Muscle layer of duodenum (tissue), 2 donors: ENCODE measurements around the gene PHF13.
A peak's percentile ranks its signal among the peaks of the same experiment; 100 is the strongest.

Experiments used
- H3K27ac ChIP-seq: one replicate; pipeline ENCODE4 v1.7.0; 2013; ENCODE audit warnings: mild to moderate bottlenecking, low read length
- H3K27me3 ChIP-seq: one replicate; pipeline ENCODE4 v1.7.0; 2013; ENCODE audit warnings: low read depth, mild to moderate bottlenecking, control low read depth, low read length
- H3K36me3 ChIP-seq, 2 donors: one replicate each; pipeline ENCODE4 v1.7.0; 2013; ENCODE audit warnings: low read length in 2 of 2, control low read depth in 1 of 2, mild to moderate bottlenecking in 1 of 2; ENCODE audit not compliant: insufficient read depth in 2 of 2, control insufficient read depth in 1 of 2
- H3K4me1 ChIP-seq, 2 donors: one replicate each; pipeline ENCODE4 v1.7.0; 2013; ENCODE audit warnings: low read length in 2 of 2, mild to moderate bottlenecking in 2 of 2, control low read depth in 1 of 2, moderate library complexity in 1 of 2; ENCODE audit not compliant: insufficient read depth in 2 of 2, control insufficient read depth in 1 of 2
- H3K4me3 ChIP-seq, 2 donors: one replicate each; pipeline ENCODE4 v1.7.0; 2013; ENCODE audit warnings: low read length in 2 of 2, low read depth in 1 of 2, mild to moderate bottlenecking in 1 of 2
- H3K9me3 ChIP-seq, 2 donors: one replicate each; pipeline ENCODE4 v1.7.0; 2013; ENCODE audit warnings: low read length in 2 of 2, control low read depth in 1 of 2, mild to moderate bottlenecking in 1 of 2; ENCODE audit not compliant: control insufficient read depth in 1 of 2
- donor health status: healthy.

The PHF13 gene

DNA sequence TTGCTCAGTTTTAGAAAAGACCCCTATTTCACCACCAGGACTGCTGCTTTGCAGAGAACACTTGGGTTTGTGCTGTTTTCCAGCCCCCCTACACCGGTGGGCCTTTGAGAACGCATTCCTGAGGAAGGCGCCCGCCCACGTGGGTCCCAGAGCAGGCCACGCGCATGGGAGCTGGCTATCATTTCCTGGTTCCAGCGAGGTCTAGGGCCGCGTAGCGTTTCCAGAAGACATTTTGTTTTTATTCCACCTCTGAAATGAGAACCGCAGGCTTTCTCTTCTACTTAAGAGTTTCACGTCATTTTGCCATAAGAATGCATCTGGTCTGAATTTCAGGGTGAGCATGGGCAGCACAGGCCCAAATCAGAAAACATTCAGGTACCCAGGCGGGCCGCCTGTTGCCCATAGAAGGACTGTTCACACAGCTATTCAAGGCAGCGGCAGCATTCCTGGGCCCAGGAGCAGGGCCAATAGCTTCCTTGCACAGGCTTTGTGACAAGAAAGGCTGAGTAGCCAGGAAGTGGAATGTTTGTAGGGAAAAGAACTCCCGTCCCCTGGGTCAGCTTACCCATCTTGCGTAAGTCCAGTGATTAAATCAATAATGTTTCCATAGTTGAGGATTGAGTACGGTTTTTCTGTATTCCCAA, 9.5 kb upstream of the PHF13 start:
- H3K4me1 ChIP-seq, result peaks cover 11 to 31% of the 10 kb centered on the region in 2 donors

DNA sequence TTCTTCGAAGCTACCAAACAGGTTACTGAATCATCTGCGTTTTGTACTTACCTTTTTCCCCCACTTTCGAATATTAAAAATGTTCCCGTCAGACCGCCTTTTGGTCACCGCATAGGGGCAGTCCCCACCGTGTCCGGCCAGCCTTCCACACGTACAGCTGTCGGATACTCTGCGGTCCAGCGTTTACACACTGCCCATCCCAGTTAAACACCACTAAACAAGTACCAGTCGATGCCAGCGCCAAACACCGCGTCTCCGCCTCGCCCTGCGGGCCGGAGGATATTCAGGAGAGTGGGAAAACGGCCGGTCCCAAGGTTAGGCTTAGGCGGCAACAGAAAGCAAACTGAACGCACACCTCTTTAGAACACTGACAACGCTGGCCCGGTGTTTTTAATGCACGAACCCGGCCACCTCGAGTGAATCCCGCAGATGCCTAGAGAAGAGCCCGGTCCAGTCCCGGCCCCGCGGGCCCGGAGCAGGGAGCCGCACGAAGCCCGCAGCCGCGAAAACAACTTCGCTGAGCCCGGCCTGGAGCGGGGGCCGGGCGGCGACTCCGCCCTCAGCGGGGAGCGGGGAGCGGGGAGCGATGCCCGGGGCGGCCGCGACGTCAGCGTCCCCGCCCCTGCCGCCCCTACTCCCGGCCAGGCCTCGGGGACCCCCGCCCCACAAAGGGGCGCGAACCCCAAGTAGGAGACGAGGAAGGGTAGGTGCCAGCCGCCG, 730 bp upstream of the PHF13 start:
- peaks cover 0 to 3% of the 10 kb centered on the region in 2 donors for H3K36me3 ChIP-seq
- peak overlapping the region; percentile 81 to 82 for H3K4me3 ChIP-seq
- H3K27ac ChIP-seq, result peak overlapping the region; percentile 91
- peaks cover 4 to 25% of the 10 kb centered on the region in 2 donors for H3K4me1 ChIP-seq
- H3K27me3 ChIP-seq, result no peaks in the 10 kb centered on the region
- H3K9me3 ChIP-seq, result no peaks in the 10 kb centered on the region

More for the DNA sequence above, 9.5 kb upstream of the PHF13 start:
- Histone ChIP-seq H3K27ac (peak overlapping the region; percentile 99), H3K9me3 (no peaks in the 10 kb centered on the region), H3K27me3 (no peaks in the 10 kb centered on the region), H3K36me3 (peaks cover 0 to 32% of the 10 kb centered on the region in 2 donors), H3K4me3 (peak overlapping the region; percentile 67 to 99)

DNA sequence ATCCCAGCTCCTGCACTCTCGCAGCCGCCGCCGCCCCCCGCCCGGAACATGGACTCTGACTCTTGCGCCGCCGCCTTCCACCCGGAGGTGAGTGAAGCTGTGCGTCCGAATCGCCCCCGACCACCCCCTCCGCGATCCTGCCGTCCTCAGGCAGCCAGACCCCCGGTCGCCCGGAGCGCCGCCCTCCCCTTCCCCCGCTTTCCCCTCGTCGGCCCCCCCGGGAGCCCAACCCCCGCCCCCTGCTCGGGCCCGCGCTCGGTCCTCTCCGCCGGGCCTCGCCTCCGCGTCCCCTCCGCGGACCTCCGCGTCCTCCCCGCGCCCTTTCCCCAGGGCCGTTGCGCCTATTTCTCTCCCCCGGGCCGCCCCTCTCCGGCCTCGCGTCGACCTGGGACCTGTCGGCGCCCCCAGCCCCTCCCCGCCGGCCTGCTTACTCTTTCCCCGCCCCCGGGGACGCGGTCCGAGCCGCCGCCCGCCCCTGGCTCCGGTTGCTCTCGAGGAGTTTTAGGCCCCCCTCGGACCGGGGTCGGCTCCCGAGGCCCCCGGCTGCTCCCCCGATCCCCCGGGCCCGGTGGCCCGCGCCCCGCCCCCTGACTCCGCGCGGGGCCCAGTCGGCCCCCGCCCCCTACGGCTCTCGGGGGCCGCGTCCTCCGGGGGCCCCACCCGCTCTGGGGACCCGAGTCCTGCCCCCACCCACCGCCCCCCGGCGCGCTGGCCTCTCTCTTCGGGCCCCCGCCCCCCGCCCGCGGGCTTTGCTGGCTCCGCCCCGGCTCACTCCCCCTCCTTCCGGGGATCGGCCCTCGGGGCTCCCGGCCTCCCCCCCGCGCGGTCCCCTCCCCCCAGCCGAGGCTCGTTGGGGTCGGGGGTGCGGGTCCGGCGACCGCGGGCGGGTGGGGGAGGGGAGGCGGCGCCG, 743 bp downstream of the PHF13 start:
- peaks cover 4 to 25% of the 10 kb centered on the region in 2 donors for H3K4me1 ChIP-seq
- H3K4me3 ChIP-seq, result peak overlapping the region; percentile 37 to 87
- no peaks in the 10 kb centered on the region for H3K9me3 ChIP-seq
- no peaks in the 10 kb centered on the region for H3K27me3 ChIP-seq
- peaks cover 0 to 3% of the 10 kb centered on the region in 2 donors for H3K36me3 ChIP-seq
- H3K27ac ChIP-seq, result no peak overlapping the region

DNA sequence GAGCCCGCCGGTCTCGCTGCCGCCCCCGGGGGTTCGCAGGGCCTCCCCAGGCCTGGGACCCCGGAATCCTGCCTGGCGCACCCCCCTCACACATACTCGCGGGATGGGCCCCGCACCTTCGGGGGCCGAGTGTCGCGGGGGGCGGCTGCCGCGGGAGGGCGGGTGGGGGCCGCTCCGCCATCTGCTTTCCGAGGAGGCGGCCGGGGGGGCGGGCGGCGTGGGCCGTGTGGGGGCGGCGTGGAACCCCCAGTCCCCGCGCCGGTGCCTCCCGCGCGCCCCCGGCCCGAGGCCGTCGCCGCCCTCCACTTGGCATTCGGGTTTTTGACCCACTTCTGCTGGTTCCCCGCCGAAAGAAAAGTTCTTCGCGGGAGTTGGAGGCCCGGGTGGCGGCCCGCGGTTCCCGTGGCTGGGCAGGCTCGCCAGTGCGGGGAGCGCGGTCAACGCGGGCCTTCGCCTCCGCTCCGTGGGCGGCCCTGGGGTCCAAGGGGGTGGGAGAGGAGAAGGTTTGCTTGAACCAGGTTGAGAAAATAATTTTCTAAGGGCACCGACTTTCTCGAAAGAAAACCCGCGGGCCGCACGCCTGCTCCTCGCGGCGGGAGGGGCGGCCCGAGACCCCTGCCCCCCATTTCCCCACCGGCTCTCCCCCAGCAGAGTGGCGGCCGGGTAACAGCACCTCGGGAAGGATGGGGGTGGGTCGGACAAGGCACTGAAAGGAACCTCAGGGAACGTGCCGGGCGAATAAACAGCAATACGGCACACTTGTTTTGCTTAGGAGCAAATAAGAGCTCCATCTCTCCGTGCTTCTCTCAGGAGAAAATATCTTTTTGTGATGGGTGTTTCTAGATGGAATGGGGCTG, 1.6 kb downstream of the PHF13 start:
- Histone ChIP-seq H3K36me3 (peaks cover 7 to 8% of the 10 kb centered on the region in 2 donors), H3K27ac (no peak overlapping the region), H3K9me3 (no peaks in the 10 kb centered on the region), H3K27me3 (no peaks in the 10 kb centered on the region), H3K4me1 (peaks cover 4 to 21% of the 10 kb centered on the region in 2 donors), H3K4me3 (peak overlapping the region; percentile 50 to 87)

DNA sequence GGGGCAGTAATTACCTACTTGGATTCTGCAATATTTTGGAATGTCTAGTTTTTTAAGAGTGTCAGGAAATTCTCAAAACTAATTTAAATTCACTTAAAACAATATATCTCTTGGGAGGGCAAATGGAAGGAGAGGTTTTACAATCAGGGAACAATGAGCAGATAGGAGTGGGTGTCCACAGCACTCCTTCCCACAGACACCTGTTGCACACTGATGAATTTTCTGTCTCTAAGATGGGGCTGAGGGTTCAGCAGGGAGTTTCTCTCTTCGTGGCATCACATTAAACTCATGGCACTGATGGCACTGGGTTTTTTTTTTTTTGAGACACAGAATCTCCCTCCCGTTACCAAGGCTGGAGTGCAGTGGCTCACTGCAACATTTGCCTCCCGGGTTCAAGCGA, 5.5 kb downstream of the PHF13 start:
- Histone ChIP-seq H3K4me3 (no peak overlapping the region), H3K27ac (no peak overlapping the region), H3K4me1 (peaks cover 4 to 13% of the 10 kb centered on the region in 2 donors), H3K27me3 (no peaks in the 10 kb centered on the region), H3K9me3 (no peaks in the 10 kb centered on the region), H3K36me3 (peaks cover 27 to 39% of the 10 kb centered on the region in 2 donors)

DNA sequence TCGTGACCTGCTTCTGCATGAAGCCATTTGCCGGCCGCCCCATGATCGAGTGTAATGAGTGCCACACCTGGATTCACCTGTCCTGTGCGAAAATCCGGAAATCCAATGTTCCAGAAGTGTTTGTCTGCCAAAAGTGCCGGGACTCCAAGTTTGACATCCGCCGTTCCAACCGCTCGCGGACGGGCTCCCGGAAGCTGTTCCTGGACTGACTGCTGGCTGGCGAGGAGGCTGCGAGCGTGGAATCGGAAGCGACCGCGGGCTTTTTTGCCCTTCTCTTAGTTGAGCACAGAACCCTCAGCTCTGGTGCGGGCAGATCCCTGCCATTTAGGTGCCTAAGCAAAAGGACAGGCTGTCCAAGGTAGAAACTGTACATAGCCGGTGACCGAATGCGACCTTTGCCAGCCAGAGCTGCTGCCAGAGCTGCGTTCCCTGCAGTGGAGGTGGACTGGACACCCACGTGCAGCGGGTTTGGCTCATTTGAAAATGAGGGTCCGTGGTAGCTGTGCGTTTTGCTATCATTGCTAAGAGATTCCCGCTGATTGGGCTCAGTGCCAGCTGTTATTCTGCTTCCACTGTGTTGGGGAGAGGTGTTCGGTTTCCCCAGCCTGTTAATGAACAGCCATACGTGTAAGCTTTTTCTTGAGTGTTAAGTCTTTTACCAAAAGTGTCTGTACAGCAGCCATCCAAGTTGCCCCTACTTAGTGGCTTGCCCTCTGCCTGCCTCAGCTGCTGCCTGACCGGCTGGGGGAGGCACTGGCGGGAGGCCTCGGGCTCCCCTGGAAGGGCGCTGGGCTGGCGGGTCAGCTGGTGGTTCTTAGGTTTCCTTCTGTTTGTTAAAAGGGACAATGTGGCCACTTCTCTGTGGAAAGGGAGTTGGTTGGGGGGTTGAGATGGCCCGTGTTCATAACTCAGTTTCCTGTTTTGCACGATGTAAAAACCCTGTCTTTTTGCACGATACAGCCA, 8.2 kb downstream of the PHF13 start:
- Histone ChIP-seq H3K27me3 (no peaks in the 10 kb centered on the region), H3K27ac (no peak overlapping the region), H3K4me3 (no peak overlapping the region), H3K36me3 (peaks cover 27 to 39% of the 10 kb centered on the region in 2 donors), H3K4me1 (peaks cover 0 to 16% of the 10 kb centered on the region in 2 donors), H3K9me3 (no peaks in the 10 kb centered on the region)

DNA sequence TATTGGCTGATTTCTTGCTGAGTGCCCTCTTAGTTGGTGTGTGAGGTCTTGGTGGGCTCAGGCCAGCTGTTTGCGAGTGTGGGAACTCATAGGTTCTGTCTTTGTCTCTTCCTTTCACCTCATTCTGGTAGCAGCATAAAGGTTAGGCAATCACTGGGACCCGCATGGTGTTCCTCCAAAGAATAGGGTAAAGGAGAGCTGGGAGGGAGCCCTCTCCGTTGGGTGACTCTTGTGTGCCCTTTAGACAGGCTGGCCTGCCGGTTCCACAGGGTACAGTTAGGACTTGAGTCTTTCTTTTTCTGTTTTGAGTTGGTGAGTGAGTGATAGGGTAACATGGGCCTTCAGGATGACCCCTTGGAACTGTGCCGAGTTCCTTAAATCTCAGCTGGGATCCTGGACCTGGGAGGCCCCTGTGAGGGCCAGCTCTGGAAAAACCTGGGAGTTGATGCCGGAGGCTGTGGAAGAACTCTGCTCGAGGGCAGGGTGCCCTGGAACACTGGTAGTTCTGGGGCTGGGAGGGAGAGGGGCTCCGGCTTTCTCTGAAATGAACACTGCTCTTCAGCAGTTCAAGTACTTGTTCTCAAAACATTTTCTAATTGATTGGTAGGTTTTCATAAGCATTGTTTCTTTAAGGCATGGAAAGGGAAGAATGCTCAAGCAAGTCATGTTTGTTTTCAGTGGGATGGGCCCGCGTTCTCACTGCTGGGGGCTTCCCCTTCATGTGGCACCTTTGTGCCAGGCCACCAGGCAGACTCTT, 9.0 kb downstream of the PHF13 start:
- Histone ChIP-seq H3K27me3 (no peaks in the 10 kb centered on the region), H3K9me3 (no peaks in the 10 kb centered on the region), H3K4me3 (no peak overlapping the region), H3K4me1 (peaks cover 0 to 20% of the 10 kb centered on the region in 2 donors), H3K27ac (no peak overlapping the region), H3K36me3 (peaks cover 26 to 39% of the 10 kb centered on the region in 2 donors)

DNA sequence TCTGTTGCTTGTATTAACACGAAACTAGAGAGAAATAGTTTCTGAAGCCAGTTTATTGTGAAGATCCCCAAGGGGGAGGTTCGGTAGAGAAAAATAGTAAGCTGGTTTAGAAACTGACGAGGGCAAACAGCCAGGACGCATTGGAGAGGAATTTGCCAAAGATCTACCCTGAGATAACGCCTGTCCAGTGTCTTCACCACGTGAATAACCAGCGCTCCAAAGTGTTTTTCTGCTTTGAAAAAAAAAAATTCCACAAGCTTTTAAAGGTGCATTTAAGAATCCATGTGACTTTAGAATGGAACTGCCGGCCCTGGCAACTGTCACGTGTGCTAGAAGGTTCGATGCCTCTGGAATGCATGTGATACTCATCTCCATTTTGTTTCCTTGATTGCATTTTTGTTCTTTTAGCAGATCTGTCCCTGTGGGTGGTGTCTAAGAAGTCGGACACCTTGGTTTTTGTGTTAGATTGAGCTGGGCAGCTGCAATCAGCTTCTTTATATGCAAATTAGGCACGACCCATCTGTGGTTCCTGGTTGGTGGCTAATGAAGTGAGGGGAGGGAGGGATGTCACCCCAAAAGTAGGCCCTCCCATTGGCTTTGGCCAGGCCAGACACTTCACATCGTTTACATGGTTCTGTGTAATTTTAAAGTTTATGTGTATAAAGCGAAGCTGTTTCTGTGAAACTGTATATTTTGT, 9.9 kb downstream of the PHF13 start:
- Histone ChIP-seq H3K4me3 (no peak overlapping the region), H3K9me3 (no peaks in the 10 kb centered on the region), H3K4me1 (peaks cover 0 to 20% of the 10 kb centered on the region in 2 donors), H3K27ac (no peak overlapping the region), H3K36me3 (peaks cover 24 to 39% of the 10 kb centered on the region in 2 donors), H3K27me3 (no peaks in the 10 kb centered on the region)
